Measurements from ENCODE around the gene ZNF385C.
"Not testable (repeated sequence)": the region's sequence is repeated elsewhere in the genome, so short reads cannot be mapped to it uniquely, and the experiment has no call there.

Gene ZNF385C, protein sequence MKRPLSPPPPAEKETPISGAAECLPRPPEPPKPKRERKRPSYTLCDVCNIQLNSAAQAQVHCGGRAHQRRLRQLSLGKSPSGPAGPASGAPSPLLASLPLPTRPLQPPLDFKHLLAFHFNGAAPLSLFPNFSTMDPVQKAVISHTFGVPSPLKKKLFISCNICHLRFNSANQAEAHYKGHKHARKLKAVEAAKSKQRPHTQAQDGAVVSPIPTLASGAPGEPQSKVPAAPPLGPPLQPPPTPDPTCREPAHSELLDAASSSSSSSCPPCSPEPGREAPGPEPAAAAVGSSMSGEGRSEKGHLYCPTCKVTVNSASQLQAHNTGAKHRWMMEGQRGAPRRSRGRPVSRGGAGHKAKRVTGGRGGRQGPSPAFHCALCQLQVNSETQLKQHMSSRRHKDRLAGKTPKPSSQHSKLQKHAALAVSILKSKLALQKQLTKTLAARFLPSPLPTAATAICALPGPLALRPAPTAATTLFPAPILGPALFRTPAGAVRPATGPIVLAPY

DNA sequence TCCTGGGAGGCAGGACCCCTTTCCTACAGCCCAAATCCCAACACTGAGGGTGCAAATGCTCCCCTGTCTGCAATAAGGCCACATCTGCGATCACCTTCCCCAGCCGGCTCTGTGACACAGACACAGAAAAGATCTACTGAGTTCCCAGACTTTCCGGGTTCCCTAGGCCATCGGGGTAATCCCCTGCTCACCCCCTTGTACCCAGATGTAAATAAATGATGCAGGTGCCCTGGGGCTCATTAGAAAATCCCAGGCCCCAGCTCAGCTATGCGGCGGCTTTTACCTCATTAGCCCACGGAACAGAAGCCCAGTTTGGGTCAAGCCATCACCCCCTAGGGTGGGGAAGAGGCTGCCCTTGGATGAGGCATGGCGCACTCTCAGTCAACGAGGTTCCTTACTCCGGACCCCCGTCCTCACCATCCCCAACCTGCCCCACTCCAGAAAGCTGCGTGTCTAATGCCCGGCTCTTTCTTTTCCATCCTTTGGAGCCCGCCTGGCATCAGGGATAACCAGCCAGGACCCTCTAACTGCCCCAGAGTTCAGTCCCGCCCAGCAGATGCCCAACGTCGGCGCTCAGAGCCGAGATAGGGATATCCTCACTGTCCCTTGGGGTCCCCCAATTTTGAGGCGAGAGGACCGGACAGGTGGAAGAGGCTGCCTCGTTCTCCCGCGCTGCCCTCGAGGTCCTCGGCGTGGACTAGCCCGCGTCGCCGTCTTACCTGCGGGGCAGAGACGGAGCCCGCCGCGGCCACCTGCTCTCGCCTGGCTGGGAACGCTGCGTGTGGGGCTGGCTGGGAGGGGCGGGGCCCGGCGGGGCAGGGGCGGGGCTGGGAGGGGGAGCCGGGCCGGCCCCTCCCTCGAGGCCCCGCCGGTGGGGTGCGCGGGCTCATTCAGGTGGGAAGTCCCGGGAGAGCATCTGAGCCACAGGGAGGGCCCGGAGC is at the start of gene ZNF385C:
TSS of gene ZNF385C (minus strand) at position 783 of the 941 bp plus-strand sequence. CDS start 35,417 bp downstream, outside the sequence.
- in situ Hi-C loops (cut with MboI; ENCODE audit: low sequenced_read_pairs) = no loop called here

GRCh38 chr17:42146911-42147607 is 48.8 kb upstream of the ZNF385C start:
- in situ Hi-C loops (cut with MboI; ENCODE audit: low sequenced_read_pairs) = no loop called here

DNA sequence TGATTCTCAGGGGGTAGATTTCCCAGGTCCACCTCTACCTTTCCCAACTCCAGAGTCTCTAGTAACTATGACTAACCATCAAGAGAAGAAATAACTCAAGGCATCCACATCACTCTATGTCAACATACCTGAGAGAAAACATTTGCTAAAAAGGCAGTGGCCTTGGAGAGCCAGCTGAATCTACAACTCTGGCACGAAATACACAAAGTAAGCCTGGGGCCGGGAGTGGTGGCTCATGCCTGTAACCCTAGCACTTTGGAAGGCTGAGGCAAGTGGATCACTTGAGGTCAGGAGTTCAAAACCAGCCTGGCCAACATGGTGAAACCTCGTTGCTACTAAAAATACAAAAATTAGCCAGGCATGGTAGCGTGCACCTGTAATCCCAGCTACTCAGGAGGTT is 44.9 kb upstream of the ZNF385C start:
- in situ Hi-C loops (cut with MboI; ENCODE audit: low sequenced_read_pairs) = not testable (repeated sequence)

DNA sequence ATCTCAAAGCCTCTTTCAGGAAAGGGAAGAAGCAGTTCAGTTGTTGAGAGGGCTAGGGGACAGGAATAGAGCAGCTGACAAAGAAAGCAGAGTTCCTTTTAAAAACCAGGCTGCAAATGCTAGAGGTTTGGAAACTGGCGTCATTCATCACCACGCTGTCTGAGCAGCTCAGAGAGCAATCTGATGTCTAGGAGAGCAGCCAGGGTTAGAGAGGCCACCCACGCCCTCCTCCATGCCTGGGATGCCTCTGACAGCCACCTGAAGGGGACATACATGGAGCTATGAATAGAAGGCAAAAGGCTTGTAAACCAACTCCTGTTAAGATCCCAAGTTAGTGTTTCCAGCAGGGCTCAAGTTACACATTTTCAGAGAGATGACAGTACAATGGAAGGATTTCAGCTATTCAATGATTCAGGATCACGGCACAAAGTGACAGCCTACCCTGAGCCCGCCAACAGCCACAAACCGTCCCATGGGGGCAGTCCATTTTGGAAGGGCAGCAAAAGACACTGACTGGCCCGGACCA is 44.2 kb upstream of the ZNF385C start:
- in situ Hi-C loops (cut with MboI; ENCODE audit: low sequenced_read_pairs) = no loop called here

GRCh38 chr17:42141382-42141781 is 43.1 kb upstream of the ZNF385C start:
- in situ Hi-C loops (cut with MboI; ENCODE audit: low sequenced_read_pairs) = no loop called here

- in situ Hi-C loops (cut with MboI; ENCODE audit: low sequenced_read_pairs) = not testable (repeated sequence)
These were observed 42.4 kb upstream of the ZNF385C start for GRCh38 chr17:42140690-42141089.

DNA sequence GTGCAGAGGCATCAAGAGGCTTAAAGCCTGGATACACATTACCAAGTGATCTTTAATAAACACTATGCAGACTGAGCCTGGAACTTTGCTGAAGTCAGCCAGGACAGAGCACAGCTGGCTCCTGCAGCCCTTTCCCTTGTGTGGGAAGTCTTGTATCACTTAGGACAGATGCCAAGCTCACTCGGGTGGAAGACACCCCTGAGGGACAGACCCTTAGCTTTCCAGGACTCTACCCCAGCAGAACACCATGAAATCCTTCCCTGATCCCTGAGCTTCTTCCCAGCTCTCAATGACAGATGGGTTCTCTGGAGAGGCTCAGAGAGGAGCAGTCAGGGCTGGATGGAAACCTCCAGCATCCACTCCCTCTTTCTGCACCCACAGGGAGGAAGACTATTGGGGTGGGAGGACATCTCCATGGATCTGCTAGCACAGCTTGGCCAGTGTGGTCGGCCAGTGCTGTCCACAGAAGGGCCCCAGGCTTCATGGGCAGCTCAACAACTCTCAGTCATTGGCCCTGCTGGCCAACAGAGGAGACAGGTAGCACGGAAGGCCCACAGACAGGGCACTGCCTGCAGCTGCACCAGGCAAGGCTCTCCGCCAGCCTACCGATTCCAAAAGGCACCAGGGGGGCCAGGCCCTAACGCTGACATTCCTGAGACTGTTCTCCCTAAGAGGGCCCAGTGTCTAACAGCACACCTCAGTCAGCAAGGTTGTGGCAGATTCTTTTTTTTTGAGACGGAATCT is 40.6 kb upstream of the ZNF385C start:
- in situ Hi-C loops (cut with MboI; ENCODE audit: low sequenced_read_pairs) = no loop called here

- in situ Hi-C loops (cut with MboI; ENCODE audit: low sequenced_read_pairs) = no loop called here
These were observed 38.4 kb upstream of the ZNF385C start for GRCh38 chr17:42136654-42137051.

GRCh38 chr17:42135664-42136653 is 37.7 kb upstream of the ZNF385C start:
- in situ Hi-C loops (cut with MboI; ENCODE audit: low sequenced_read_pairs) = no loop called here

- in situ Hi-C loops (cut with MboI; ENCODE audit: low sequenced_read_pairs) = no loop called here
These were observed 36.9 kb upstream of the ZNF385C start for GRCh38 chr17:42135151-42135550.

- in situ Hi-C loops (cut with MboI; ENCODE audit: low sequenced_read_pairs) = no loop called here
These were observed 35.3 kb upstream of the ZNF385C start for GRCh38 chr17:42133461-42134041.

DNA sequence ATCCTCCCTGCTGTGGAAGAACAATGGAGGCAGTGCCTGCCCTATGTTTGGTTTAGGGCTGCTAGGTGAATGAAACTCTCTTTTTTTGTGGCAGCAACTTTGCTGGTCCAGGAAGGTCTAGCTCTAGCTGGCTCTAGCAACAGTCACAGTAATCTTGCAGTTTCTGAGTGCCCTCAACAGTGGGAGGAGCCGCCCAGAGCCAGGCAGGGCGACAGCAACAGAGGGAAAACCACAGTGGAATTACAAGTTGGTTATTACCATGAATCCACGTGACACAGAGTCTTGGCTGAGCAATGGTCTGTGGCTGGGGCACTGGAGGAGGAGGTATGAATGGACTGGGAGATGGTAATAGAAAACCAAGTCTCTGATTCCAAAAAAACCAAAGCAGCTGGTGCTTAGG is 34.7 kb upstream of the ZNF385C start:
- in situ Hi-C loops (cut with MboI; ENCODE audit: low sequenced_read_pairs) = no loop called here

GRCh38 chr17:42131981-42132432 is 33.7 kb upstream of the ZNF385C start:
- in situ Hi-C loops (cut with MboI; ENCODE audit: low sequenced_read_pairs) = no loop called here

GRCh38 chr17:42131232-42131631 is 33.0 kb upstream of the ZNF385C start:
- in situ Hi-C loops (cut with MboI; ENCODE audit: low sequenced_read_pairs) = no loop called here

DNA sequence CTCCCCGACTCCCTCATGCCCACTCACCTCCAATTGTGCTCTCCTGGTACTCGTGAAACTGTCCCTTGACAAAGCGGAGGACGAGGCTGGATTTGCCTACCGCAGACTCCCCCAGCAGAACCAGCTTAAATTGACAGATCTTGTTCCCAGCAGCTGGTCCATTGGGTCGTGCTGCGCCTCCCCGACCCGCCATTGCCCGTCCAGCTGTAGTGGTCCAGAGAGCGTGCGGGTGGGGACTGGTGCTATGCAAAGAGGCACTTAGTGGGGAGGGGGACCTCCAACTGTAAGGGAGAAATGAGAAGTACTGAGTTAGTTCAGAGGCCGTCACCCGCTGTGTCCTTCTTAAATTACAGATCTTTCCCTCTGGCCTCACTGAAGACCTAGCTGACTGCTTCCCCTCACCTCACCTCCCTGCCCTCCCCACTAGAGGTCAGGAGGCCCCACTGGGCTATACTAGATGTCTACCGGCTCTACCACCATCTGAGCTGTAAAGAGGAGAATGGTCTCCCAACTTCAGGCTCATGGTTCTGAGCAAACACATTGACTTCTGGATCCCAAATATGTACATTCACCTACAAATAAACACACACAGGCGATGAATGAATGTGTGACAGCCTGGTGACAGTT is 32.1 kb upstream of the ZNF385C start:
- in situ Hi-C loops (cut with MboI; ENCODE audit: low sequenced_read_pairs) = no loop called here

- in situ Hi-C loops (cut with MboI; ENCODE audit: low sequenced_read_pairs) = no loop called here
These were observed 31.0 kb upstream of the ZNF385C start for GRCh38 chr17:42129109-42129837.

GRCh38 chr17:42127414-42127813 is 29.1 kb upstream of the ZNF385C start:
- in situ Hi-C loops (cut with MboI; ENCODE audit: low sequenced_read_pairs) = no loop called here

Data from hTERT RPE-1 (cell line).